HG03139 (cell line): ENCODE results near the gene PRKAB2.
"Not testable (repeated sequence)": the region's sequence is repeated elsewhere in the genome, so short reads cannot be mapped to it uniquely, and the experiment has no call there.

Source experiments
- ATAC-seq: cut with Tn5 transposase; IDR thresholded peaks from one replicate; pipeline ENCODE4 v1.9.1; 2021; ENCODE audit not compliant: unreplicated experiment

The PRKAB2 gene

DNA sequence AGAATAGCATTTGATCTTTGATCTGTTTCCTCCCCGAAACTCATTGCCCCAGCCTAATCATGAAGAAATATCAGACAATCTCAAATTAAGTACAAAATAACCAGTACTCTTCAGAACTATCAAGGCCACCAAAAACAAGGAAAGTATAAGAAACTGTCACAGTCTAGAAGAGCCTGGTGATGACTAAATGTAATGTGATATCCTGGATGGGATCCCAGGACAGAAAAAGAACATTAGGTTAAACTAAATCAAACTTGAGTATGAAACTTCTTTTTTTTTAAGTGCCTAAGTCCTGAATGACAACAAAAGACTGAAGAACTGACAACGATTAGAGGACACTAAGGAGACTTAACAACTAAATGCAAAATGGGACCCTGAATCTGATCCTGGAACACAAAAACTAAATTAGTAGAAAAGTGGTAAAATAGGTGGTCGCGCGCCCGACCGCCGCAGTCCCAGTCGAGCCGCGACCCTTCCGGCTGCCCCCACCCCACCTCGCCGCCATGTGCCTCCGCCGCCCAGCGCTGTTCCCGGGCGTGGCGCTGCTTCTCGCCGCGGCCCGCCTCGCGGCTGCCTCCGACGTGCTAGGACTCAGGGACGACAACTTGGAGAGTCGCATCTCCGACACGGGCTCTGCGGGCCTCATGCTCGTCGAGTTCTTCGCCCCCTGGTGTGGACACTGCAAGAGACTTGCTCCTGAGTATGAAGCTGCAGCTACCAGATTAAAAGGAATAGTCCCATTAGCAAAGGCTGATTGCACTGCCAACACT is 5.5 kb upstream of the PRKAB2 start:
- no peak for ATAC-seq

GRCh38 chr1:147171399-147172167 is 687 bp downstream of the PRKAB2 start:
- no peak for ATAC-seq

DNA sequence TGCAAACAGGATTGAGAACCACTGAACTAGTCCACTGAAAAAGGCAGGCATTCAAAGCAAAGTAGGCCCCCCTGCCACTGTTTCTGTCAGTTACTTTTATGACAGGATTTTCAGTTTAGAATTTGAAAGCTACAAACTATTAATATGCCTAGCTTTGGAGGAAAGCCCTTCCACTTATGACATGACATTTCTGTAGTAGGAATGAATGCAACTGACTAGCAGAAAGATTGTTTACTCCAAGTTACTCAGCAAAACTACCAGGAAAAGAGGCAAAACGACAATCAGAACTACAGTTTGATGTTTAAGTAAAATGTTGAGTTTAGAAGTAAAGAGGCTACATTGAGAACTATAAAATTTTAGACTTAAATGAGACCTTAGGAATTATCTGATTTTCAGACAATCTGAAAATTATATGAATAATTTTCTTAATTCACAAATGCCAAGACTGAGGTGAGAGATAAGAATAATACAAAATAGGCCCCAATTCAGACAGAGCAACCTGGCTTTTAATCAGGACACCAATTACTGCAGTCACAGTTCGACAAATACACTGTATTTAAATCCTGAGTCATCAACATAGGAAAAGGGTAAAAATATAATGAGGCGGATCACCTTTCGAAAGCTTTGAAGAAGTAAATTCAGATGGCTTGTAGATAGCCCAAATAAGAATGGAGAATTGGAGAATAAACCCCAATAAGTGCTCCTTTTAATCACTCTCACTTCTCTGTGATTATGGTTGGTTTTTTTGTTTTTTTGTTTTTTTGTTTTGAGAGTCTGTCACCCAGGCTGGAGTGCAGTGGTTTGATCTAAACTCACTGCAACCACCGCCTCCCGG is 2.2 kb downstream of the PRKAB2 start:
- ATAC-seq: no peak

DNA sequence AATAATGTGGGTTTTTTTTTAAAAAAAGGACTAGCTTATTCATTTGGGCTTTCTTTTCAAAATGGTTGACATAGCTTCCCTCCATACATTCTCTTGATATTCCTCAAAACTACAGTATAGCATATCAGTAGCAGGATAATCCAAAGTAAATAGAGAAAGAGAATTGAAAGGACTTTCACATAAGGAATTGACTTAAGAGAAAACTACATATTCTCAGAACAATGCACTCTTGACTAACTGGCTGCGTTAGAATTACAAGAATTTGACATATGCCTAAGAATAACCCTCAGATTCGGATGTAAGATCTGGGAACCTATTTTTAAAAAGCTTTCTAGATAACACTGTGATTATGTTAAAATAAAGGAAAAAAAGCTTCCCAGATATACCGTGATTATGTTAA is 3.1 kb downstream of the PRKAB2 start:
- ATAC-seq: no peak

GRCh38 chr1:147168626-147169058 is 3.6 kb downstream of the PRKAB2 start:
- no peak for ATAC-seq

- no peak for ATAC-seq
Observed at GRCh38 chr1:147167365-147167764, 4.9 kb downstream of the PRKAB2 start.

- ATAC-seq: no peak
Observed at GRCh38 chr1:147163019-147163418, 9.3 kb downstream of the PRKAB2 start.

DNA sequence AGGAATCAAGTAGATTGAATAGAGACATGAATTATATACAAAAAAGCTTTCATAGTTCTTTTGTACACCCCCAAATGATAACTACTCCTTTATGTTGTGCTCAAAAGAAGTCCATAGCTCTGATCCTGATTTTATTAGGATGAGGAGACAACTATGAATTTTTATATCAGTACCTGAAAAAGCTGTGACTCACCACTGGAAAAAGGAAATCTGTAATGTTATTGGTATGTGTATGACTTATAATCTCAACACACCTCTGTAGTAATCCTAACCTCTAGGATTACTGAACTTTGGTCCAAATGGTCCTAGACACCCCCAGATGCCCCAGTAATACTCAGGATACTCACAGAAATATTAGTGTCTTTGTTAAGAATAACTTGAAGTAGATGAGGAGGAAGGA is 10.2 kb downstream of the PRKAB2 start:
- no peak for ATAC-seq

- ATAC-seq: not testable (repeated sequence)
Observed at GRCh38 chr1:147157116-147157515, 15.2 kb downstream of the PRKAB2 start.

DNA sequence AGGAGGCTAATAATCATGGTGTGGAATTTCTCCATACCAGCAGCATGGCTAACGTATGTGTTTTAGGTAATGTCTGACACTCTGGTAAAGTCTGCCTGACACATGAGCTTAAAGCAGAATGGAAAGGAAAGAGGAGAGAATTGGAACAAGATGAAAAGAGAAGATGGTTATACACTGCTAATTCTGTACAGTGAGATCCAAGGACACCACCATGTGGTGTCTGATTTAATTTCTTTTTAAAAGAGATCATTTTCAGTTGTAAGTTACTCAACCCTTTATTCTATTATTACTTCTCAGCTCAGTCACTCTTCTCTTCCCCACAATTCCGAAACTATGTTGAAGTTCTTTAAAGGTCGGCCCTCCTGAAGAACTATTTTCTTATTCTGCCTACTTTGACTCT is 15.6 kb downstream of the PRKAB2 start:
- ATAC-seq: no peak

GRCh38 chr1:147152772-147153171 is 19.5 kb downstream of the PRKAB2 start:
- ATAC-seq: no peak

DNA sequence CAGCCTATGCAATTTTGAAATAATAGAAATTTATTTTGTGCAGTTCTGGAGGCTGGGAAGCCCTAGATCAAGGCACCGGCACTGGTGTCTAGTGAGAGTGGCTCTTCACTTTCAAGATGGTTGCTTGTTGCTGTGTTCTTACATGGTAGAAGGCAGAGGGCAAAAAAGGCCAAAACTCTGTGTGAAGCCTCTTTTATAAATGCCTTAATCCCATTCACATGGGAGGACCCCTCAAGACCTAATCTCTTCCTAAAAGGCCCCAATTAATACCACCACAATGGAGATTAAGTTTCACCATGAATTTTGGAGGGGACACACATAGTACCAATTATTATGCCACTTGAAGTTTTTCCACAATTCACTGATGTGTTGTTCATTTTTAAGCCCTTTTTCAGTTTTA is 21.0 kb downstream of the PRKAB2 start:
- ATAC-seq: no peak

DNA sequence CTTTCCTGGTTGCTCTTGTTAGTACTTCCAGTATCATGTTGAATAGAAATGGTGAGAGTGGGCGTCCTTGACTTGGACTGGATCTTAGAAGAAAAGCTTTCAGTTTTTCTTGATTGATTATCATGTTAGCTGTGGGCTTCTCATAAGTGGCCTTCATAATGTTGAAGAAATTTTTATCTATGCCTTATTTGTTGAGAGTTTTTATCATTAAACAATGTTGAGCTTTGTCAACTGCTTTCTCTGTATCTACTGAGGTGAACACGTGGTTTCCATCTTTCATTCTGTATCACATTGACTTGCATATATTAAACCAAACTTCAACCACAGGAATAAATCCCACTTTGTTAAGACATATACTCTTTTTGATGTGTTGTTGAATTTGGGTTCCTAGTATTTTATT is 29.4 kb downstream of the PRKAB2 start:
- no peak for ATAC-seq

DNA sequence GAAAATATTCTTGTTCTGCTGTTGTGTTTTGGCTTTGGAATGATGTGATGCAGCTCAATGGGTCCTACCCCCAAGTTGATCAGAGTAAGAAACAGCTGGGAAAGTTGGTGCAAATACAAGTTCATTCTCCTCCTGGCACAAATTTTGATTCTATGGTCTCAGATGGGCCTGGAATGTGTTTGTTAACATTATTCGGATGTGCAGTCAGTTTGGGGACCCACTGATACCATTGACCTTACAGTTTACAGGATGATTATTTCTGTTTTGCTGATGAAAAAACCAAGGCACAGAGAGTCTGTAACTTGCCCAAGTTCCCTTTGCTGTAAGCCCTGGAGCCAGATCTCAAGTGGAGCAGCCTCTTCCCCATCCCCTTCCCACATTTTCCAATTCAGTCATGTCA is 41.5 kb downstream of the PRKAB2 start:
- ATAC-seq: not testable (repeated sequence)

- ATAC-seq: no peak
Observed at GRCh38 chr1:147129116-147129873, 43.0 kb downstream of the PRKAB2 start.

- ATAC-seq: no peak
Observed at GRCh38 chr1:147124266-147124665, 48.0 kb downstream of the PRKAB2 start.

GRCh38 chr1:147117109-147117508 is 55.2 kb downstream of the PRKAB2 start:
- ATAC-seq: no peak

DNA sequence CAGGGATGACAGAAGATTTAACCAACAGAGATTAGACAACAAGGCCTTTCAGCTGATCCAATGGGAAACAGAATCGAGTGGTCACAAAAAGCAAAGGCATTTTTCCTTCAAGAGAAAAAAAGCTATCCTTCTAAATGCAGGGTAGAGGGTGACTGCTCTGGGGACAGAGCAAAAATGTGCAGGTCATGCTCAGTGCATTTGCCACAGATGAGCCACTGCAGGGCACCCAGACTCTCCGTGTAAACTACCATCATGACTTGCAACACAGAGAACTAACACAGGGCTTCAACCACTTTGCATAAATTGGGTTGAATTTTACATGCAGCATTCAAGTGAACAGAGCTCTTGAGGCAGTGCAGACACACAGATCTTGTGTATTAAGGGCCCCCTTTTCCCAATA is 56.8 kb downstream of the PRKAB2 start:
- no peak for ATAC-seq

- ATAC-seq: not testable (repeated sequence)
Observed at GRCh38 chr1:147115079-147115478, 57.2 kb downstream of the PRKAB2 start.

DNA sequence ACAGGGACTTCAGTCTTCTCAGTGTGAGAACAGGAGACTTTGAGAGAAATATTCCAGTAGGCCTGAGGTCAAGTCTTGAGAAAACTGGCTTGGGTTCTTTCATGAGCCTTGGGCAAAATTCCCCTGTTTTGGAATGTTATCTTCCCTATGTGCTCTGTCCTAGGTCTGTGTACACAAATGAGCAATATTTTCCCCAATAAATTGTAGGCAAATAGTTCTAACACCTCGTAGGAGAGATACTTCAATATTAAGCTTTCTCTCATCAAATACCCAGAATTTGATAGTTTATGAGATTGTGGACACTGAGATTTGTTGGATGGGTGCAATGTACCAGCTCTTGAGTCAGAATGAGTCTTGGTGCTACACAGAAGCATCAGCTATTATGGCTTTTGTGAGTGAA is 57.9 kb downstream of the PRKAB2 start:
- ATAC-seq: not testable (repeated sequence)
